HG02852 (cell line): ENCODE results near the gene IQCH.

Experiments used
- ATAC-seq: cut with Tn5 transposase; IDR thresholded peaks from one replicate; pipeline ENCODE4 v1.9.1; 2021; ENCODE audit warnings: mild to moderate bottlenecking, moderate library complexity; ENCODE audit not compliant: unreplicated experiment

IQCH gene

DNA sequence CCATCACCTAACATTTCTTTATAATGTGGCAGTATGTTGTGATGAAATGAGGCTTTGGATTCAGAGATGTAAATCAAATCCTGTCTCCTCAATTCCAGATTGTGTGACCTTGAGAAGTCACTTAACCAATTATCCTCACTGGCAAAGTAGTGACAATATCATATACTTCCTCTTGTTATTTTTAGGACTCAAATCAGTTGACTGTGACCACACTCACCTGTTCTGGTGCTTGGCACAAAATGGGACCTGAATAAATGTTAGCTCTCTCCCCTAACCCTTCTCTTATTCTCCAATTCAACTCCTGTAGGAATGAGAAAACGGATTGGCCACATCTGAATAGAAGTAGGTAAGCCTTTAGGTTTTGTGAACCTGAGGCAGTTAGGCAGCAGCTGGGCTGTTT, 42.1 kb downstream of the IQCH start:
- ATAC-seq, result no peak

DNA sequence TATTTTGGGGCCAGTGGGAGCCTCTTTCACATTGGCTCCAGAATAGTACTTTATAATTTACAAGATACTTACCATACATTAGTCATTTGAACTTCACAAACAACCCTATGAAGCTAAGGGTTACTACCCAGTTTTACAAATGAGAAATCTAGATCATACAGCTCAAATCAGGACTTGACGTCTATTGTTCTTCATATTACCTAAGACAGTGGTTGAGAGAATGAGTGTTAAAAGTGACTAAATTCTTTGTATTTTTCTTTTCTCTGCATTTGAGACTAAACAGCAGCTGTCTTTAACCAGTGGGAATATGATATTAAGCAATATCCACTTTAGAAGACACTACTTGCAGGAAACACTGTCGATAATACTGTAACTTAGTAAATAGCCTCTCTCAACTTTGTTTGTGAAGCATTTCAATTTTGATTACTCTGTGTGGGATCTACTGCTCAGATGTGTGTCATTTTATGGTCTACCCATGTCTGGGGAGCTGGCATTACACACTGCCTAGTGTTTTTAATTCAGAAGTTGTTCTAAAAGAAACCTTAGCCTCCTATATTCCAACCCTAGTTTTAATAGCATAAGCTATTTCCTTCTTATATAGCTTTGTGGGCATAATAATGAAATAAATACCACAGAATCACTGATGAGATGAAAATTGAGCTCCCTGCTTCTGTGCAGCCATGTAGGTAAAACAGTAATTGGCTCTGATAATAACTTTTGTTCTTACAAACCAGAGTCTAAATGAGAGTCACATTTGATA, 45.9 kb downstream of the IQCH start:
- no peak for ATAC-seq

DNA sequence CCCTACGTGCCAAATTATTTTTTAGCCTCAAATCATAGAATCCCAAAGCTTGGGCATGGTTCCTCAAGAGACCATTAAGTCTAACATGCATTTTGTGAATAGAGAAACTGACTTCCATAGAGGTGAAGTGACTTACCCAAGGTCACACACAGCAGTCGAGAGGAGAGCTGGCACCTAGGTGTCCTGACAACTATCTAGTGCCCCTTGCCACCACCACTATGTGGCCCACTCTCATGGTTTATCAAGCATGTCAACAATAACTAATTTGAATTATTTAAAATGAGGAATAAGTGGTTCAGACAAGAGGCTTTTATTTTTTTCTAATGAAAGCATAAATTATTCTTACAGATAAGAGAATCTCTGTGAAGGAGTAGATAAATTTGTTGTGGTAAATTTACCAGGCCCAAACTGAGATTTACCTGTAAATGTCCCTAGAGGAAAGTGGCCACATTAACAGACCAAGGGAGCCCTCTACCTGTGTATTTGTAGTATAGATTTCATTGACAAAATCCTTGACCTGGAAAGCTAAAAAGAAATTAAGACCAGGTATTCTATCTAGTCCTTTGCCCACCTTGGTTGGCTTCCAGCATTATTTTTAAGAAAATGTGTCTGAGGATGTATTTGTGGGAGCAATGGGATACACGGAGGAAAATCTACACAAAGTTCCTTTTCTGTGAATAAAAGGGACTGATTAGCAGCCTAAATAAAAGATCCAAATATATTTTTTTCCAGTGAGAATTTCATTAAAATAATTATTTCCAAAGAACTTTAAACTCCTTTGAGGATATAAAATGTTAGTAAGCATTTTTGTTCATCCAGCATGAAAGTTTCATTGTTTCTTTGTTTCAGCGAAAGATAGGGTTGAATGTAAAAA, 49.1 kb downstream of the IQCH start:
- ATAC-seq, result no peak

DNA sequence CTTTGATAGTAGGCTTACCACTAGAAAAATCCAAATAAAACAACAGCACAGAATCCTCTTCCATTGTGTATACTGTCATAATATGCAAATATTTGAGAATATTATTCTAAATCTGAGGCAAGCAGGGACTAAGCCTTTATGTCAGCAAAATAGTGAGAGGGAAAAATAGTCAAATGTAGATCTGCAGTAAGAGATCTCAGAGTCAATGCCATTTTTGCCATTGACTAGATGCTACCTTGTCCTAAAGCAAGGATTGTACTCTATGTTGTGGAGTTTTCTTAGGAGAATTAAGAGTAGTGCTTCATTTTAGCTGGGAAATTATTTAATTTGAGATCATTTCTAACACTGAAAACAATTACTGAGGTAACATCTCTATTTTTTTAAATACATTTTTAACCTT, 50.2 kb downstream of the IQCH start:
- no peak for ATAC-seq

DNA sequence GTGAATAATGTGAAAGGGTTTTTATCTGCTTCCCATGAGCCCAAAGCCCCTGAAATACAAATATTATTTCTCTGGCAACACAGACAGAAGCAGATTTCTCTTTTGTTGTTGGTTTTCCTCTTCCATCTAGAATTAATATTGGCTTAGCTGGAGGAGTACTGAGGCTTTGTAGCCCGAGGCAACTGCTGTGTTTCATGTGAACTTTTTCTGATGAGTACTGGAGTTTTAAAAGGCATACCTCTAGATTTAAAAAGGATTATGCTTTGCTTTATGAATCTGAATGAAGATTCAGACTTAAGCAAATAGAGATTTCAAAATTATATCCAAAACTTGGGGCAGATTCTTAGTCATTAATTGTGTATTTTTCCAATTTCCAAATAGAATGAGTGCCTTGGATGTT, 50.9 kb downstream of the IQCH start:
- no peak for ATAC-seq

DNA sequence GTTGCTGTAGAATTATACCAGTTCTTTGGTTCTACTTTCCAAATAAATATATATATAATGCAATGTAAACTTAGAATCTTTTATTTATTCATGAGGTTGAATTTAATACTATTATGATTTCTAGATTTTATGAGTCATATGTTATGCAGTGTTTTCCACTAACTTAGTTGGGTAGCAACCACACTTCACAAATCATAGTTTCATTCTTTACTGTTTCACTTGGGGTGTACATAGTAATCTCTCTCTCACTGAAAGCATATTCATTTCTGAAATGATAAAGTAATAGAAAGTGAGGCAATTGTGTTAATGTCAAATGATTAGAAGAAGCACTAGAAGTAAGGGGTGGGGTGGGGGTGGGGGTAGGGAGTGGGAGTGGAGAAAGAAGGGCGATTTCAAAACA, 52.6 kb downstream of the IQCH start:
- ATAC-seq, result no peak

DNA sequence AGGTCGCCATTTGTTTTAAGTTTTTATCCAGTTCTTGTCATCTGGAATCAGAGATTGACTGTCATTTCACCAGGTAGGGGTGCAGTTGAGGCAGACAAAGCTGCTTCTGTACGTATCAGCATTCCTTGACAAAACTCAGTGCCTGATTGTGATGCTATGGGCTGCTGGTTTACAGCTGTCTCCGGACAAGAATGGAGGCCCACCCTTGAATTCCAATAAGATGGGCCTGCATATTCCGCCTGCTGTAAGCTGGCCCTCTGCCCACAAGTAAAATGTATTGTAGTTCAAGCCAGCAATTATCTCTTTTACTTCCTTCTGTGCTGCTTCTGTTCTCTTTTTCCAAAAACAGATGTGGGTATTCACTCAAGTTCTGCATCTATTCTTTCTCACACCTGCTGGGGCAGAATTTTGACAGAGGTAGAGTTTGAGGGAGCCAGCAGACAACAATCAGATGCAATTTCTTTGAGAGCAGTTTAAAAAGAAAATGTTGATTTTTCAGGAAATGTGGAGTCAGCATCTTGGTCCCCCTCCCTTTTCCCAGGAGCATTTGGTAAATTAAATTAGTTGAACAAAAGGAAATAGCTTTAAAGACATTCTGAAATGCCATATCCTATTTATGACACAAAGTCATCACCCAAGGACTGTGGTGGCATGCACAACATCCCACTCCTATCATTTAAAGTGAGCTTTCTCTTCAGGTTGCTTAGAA, 53.5 kb downstream of the IQCH start:
- ATAC-seq, result no peak

DNA sequence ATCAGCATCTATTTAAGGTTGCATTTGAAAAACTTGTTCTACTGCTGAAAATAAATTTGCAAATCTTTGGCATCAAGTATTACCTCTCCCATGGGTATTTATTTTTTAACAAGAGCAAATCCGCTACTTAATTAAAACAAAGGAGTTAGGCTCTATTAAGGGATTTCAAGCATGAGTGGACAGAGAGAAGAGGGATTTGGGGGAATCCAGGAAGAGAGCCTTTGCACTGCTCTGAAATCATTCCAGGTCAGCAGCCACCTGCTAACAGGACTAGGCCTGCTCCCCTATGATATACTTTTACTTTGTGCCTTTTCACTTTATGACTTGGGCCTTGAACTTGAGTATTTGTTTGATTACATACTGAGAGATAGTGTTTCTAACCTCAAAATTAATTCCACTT, 57.1 kb downstream of the IQCH start:
- ATAC-seq, result no peak

DNA sequence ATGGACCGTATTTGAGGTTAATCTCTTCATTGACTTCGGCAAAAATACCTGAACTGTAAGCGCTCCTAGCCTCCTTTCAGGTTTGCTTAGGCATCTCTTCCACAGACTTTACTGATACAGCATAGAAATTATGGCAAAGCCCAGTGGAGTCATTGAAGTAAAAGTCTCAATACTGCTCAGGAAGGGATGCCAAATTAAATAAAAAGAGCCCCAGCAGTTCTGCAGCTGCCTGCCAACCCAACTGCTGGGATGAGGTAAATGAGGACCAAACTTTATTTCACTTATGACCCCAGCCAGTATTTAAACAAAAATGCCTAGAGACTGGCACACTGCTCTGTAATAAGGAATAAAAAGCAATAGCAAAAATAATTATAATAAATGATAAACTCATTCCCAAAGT, 65.4 kb downstream of the IQCH start:
- ATAC-seq, result no peak

DNA sequence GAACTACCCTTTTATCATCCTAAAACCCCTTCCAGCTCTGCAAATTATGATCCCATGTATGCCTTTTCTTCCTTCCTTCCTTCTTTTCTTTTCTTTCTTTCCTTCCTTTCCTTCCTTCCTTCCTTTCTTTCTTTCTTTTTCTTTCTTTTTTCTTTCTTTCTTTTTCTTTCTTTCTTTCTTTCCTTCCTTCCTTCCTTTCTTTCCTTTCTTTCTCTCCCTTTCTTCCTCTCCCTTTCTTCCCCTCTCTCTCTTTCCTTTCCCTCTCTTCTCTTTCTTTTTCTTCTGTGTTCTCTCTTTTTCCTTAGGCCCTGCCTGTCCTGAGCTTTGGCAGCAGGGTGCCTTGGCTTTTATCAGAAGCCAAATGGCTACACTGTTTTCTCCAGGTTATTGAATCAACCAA, 66.8 kb downstream of the IQCH start:
- ATAC-seq, result no peak

DNA sequence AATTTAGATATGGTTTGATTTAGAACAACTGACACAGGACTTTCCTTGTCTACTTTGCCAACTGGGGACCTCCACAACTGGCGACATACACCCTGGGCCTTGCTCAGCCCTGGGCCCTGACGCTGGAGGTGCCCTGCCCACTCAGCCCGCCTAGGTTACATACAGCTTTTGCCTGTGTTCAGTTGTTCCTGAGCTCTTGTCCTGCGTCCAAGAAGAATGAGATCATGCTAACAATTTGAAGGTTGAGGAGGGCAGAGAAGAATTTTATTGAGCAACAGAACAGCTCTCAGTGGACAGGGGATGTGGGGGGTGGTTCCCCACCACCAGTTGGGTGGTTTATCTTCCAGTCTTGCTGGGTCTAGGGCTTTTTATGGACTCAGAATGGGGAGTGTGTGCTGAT, 67.9 kb downstream of the IQCH start:
- ATAC-seq, result no peak

DNA sequence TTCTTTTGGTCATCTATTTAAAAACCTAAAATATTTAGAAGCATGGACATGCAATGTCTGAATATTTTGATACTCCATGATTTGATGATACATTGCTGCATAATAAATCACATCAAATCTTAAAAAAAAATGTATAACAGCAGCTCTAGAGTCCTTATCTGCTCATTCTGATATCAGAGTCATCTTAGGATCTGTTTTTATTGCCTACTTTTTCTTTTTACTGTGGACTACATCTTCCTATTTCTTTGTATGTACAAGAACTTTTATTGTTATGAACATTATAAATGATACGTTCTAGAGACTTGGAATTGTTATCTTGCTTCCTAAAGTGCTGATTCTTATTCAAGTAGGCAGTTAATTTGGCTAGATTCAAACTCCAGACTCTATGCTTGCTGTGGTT, 72.7 kb downstream of the IQCH start:
- no peak for ATAC-seq

DNA sequence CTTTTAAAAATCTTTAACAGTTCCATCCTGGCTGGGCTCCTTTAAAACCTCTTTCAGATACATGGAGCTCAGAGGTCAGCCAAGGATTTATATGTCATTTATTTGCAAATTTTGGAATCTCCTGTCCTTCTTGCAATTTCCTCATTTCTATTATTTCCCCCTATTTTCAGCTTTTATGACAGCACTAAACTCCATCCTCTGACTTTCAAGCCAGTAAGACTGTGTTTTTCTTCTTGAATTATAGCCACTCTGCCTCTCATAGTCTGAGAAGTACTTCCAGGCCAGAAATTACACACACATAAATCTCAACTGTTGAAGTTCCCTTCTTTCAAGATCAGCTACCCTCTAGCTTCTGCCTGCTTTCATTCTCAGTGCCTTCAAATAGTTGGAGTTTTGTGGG, 73.2 kb downstream of the IQCH start:
- ATAC-seq, result no peak

DNA sequence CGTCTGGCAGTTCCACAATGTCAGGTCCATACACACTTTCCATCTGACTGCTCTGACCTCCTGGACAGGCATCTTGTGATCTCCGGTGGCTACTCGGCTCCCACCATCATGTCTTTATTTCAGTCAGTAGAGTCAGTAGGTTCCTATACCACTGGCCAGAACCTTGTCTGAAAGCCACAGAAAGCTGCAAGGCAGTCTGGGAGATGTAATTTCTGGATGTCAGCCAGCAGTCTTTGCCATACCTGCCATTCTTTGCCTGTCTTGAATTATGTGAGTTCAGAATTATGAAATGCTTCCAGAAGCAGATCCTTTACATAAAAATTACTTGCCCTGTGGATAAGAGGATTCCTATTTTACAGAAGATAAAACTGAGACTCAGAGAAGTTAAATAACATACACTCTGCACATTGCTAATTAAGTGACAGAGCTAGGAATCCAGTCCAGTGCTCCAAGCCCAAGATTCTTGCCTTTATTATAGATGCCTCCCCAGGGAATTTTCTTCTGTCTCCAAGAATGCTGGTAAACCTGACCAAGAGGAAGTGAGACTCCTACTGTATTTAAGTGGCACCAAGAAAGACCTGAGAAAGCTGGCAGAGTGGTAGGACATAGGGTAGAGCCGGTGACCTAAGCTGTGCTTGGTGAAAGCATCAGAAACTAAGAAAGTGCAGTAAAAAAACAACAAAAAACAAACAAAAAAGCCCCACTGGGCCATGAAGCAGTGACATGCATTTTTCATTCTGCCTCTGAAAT, 75.6 kb downstream of the IQCH start:
- no peak for ATAC-seq

DNA sequence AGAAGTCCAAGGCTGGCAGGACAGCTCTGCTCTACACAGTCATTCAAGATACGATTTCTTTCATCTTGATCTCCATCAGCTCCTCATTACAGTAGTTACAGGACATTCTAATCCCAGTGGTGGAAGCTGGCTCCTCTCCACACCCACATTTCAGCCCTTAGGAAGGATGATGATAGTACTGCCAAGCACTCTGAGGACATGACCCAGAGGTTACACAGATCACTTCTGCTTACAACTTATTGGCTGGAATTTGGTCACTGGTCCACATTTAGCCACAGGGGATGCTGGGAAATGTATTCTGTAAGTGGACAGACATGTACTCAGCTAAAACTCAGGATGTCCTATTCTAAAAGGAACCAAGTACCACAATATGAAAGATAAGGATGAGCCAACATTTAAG, 77.1 kb downstream of the IQCH start:
- no peak for ATAC-seq

DNA sequence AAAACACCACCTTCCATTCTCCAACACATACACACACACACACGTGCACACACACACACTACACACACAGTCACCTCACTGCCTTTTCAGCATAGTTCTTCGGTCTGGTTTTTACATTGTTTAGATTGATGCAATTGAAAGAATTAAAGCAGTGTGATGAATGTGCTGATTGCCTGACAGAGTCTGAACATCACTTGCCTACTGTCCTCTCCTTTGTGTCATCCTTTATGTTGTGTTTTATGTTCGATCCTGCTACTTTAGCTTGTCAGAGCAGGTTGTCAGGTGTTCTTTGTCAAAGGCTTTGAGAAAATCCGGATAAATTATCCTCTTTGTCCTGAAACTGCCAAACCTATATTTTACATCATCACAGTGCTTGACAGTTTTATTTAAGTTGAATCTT, 80.4 kb downstream of the IQCH start:
- no peak for ATAC-seq

DNA sequence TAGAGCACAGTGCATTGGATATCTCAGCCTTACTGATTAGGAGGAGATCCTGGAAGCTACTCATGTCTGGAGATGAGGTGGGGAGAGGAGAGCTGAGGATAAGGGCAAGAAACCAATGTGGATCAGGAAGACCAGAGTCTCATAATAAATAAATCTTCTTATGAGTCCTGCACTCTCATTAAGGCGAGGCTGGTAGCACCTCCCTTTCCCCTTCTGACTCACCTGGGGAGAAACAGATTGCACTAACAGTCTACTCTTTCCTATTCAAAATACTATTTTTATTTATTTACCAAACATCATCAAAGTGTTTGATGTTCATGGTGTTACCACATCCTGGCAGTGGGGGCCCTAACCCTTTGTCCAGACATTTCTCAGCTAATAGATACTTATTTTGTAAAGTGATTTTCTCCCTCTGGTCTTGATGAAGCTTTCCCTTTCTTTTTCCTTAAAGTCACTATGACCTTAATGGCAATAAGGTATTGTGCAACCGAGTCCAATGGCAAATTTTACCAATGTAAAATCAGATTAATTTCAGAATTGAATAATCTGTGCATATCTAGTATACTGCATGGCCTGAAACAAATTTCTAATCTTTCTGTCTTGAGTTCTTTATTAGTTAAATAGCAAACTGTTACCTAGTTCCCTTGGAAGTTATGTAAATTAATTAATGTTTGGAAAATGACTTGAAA, 81.1 kb downstream of the IQCH start:
- no peak for ATAC-seq

DNA sequence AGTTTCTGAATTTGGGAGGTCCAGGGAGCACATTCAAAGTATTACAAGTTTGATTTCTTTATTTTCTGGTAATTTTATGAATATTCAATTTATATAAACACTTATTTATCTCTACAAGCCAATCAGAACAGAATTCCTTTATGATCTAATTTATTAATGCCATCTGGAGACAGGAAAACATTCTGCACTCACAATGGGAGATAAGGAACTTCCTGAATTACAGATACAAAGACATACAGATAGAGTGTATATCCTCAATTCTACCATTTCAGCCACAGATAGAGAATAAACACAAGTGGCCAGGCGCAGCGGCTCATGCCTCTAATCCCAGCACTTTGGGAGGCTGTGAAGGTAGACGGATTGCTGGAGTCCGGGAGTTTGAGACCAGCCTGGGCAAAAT, 86.0 kb downstream of the IQCH start:
- no peak for ATAC-seq

DNA sequence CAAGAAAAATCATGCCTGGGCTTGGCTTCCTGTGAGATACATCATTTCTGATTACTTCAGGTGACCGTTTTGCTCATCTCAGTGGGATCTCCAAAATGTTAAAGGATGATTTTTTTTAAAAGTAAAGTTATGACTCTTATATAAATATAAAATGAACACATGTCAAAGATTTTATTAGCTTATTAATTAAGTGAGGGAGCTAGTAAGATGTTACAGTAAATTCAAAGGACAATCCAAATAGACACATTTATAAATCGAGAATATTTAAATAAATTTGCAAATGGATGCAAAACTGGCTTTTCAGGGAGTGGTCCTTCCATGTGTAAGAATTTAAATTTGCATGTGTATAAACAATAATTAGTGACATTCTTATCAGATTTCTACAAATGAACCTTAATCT, 87.0 kb downstream of the IQCH start:
- no peak for ATAC-seq

DNA sequence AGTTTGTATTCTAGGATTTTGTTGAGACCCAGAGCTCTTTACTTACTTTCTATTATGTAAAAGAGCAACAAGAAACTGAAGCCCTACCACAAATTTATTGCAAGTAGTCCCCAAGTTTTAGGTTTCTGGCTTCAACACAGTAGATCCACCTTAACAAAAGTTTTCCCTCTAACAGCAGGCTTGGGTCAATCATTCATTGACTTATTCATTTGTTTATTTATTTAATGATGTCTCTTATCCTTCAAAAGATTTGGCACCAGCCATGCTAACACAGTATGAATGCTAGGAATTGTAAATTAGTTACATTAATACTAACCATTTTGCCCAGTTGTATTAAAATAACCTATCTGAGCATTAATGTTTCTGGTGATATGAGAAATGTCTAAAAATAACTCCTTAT, 88.6 kb downstream of the IQCH start:
- ATAC-seq, result no peak

DNA sequence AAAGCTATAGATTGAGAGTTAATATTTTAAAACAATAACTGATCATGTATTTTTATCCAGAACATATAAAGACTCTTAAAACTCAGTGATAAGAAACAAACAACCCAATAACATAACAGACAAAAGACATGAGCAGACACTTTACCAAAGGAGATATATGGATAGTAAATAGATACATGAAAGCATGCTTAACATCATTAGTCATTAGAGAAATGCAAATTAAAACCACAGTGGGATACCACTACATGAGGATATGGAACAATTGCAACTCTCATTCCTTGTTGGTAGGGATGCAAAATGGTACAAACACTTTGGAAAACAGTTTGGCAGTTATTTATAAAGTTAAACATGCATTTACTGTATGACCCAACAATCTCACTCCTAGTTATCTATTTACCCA, 95.0 kb downstream of the IQCH start:
- no peak for ATAC-seq
